PC-3 (cell line): ENCODE data around the gene DIP2A. TPM values are rescaled to one million over a fixed set of nuclear protein-coding genes. Genes with fewer than 3 reads are reported as not detected.

Source experiments
- ATAC-seq: fragments of 200-7000 bp; cut with Tn5 transposase; 2 replicates; pipeline ENCODE4 v1.9.1; 2020; ENCODE audit warnings: mild to moderate bottlenecking, moderate library complexity
- Bru-seq: library from RNA; stranded (reverse); fragments of 400-500 nt; gene quantifications from one replicate; lab custom pipeline; 2021; lab: Mats Ljungman, UMichigan
- BruChase-seq, 2 experiments: library from RNA; stranded (reverse); fragments of 400-500 nt; gene quantifications; one replicate each; lab custom pipeline; 2021; lab: Mats Ljungman, UMichigan
- BruUV-seq: library from RNA; stranded (reverse); fragments of 400-500 nt; replicated peaks from 2 replicates; lab custom pipeline; 2021; lab: Mats Ljungman, UMichigan
- CTCF ChIA-PET: fragments of 300-600 bp; sonication (Branson Sonifier 250); formaldehyde crosslinking; loops from one replicate; lab custom pipeline; 2022; ENCODE audit warnings: antibody characterized with exemption; lab: Charles Lee
- POLR2A ChIA-PET: fragments of 300-600 bp; sonication (Branson Sonifier 250); formaldehyde crosslinking; loops from one replicate; lab custom pipeline; 2022; ENCODE audit warnings: antibody characterized with exemption; ENCODE audit not compliant: unreplicated experiment; lab: Charles Lee
- DNase-seq: peaks from one replicate; pipeline ENCODE4 v3.0.0-alpha.2; 2015
- H2AFZ ChIP-seq: fragments of 300-600 bp; sonication (generic); 2 replicates; pipeline ENCODE4 v1.6.0; 2016; ENCODE audit warnings: antibody characterized with exemption, low read length
- H3F3A ChIP-seq: fragments of 300-600 bp; sonication (generic); one replicate; pipeline ENCODE4 v1.6.0; 2017; ENCODE audit warnings: antibody characterized with exemption, low read length, control low read depth, mild to moderate bottlenecking; ENCODE audit not compliant: unreplicated experiment
- H3K27ac ChIP-seq: fragments of 300-600 bp; sonication (generic); 2 replicates; pipeline ENCODE4 v1.5.1; 2016; ENCODE audit warnings: mild to moderate bottlenecking, low read length
- H3K27me3 ChIP-seq: fragments of 300-600 bp; sonication (generic); 2 replicates; pipeline ENCODE4 v1.6.1; 2016; ENCODE audit warnings: low read length, mixed read lengths
- H3K36me3 ChIP-seq: fragments of 300-600 bp; sonication (generic); 2 replicates; pipeline ENCODE4 v1.6.1; 2016; ENCODE audit warnings: low read depth, mixed run types, low read length, mixed read lengths
- H3K4me1 ChIP-seq: fragments of 300-600 bp; sonication (generic); 2 replicates; pipeline ENCODE4 v1.5.1; 2016; ENCODE audit warnings: low read length; ENCODE audit not compliant: insufficient read depth
- H3K4me2 ChIP-seq: fragments of 300-600 bp; sonication (generic); 2 replicates; pipeline ENCODE4 v1.6.0; 2016; ENCODE audit warnings: low read length
- H3K4me3 ChIP-seq: fragments of 300-600 bp; sonication (generic); 2 replicates; pipeline ENCODE4 v1.5.1; 2016; ENCODE audit warnings: mild to moderate bottlenecking, low read length, mixed read lengths
- H3K79me2 ChIP-seq: fragments of 300-600 bp; sonication (generic); 2 replicates; pipeline ENCODE4 v1.6.1; 2017; ENCODE audit warnings: low read length, mixed read lengths
- H3K9ac ChIP-seq: fragments of 300-600 bp; sonication (generic); 2 replicates; pipeline ENCODE4 v1.6.0; 2016; ENCODE audit warnings: mild to moderate bottlenecking, low read length
- H3K9me2 ChIP-seq: fragments of 300-600 bp; sonication (generic); replicated peaks from 2 replicates; pipeline ENCODE4 v1.6.1; 2016; ENCODE audit warnings: mixed run types, low read length, mixed read lengths
- H3K9me3 ChIP-seq: fragments of 300-600 bp; sonication (generic); 2 replicates; pipeline ENCODE4 v1.6.1; 2016; ENCODE audit warnings: low read length, mixed read lengths
- H4K20me1 ChIP-seq: fragments of 300-600 bp; sonication (generic); 2 replicates; pipeline ENCODE4 v1.6.1; 2016; ENCODE audit warnings: low read length, mixed read lengths
- CTCF ChIP-seq: fragments of 300-600 bp; sonication (generic); conservative IDR thresholded peaks from 2 replicates; pipeline ENCODE4 v1.5.1; 2017; ENCODE audit warnings: antibody characterized with exemption, low read depth, mild to moderate bottlenecking, low read length
- EZH2 ChIP-seq: fragments of 300-600 bp; sonication (generic); IDR thresholded peaks from one replicate; pipeline ENCODE4 v1.6.1; 2017; ENCODE audit warnings: antibody characterized with exemption, mild to moderate bottlenecking, low read length; ENCODE audit not compliant: unreplicated experiment
- EZH2phosphoT487 ChIP-seq: fragments of 300-600 bp; sonication (generic); IDR thresholded peaks from 2 replicates; pipeline ENCODE4 v1.6.1; 2018; ENCODE audit warnings: mild to moderate bottlenecking, antibody characterized with exemption, low read length, borderline replicate concordance
- intact Hi-C: fragments of 100-400 bp; cut with micrococcal nuclease; formaldehyde crosslinking; loops from 2 replicates; pipeline ENCODE4 v1.9.0; 2023
- long read RNA-seq: library from polyadenylated mRNA; unstranded; transcript quantifications from one replicate; pipeline ENCODE4 v2.0.0, GENCODE V29; 2021; ENCODE audit not compliant: unreplicated experiment
- total RNA-seq: library from RNA; depleted of rRNA; stranded (reverse); fragments of >200 nt; gene quantifications from 2 replicates; pipeline ENCODE4 v1.2.3, GENCODE V29; 2014; rRNA removed

DIP2A gene
- total RNA-seq = 23.7 and 33.6 TPM in 2 replicates
- percentile 80 among the genes with signal in this experiment for Bru-seq, nascent RNA
- BruChase-seq, experiment 1, labeled RNA remaining after a 6-hour chase = percentile 78 among the genes with signal in this experiment
- BruChase-seq, experiment 2, labeled RNA remaining after a 2-hour chase = percentile 82 among the genes with signal in this experiment
- long read RNA-seq, full-length matches to known transcripts = 10 of 93 reads
- long read RNA-seq, partial matches to known transcripts = 50 of 93 reads
- long read RNA-seq, other reads (novel, unspliced or antisense) = 33 of 93 reads

GRCh38 chr21:46458315-46459023 is at the start of gene DIP2A:
TSS of gene DIP2A (plus strand) at chr21:46458891. CDS start at chr21:46459132, 241 bp downstream.
- Histone ChIP-seq H3K4me1 (peaks cover 28% of the 10 kb centered on the region), H3K27me3 (no peaks in the 10 kb centered on the region), H3K9me3 (no peaks in the 10 kb centered on the region), H3F3A (no peaks in the 10 kb centered on the region), H3K4me2 (peak within 1 kb of the TSS; percentile 98), H3K79me2 (peaks cover 91% of the 10 kb centered on the region), H3K4me3 (peak within 1 kb of the TSS; percentile 89), H3K27ac (peak within 1 kb of the TSS; percentile 70), H4K20me1 (no peaks in the 10 kb centered on the region), H3K36me3 (peaks cover 15% of the 10 kb centered on the region; the same call in 1 of the 2 replicates), H2AFZ (peak within 1 kb of the TSS; percentile 78), H3K9ac (peak within 1 kb of the TSS; percentile 97), H3K9me2 (no peaks in the 10 kb centered on the region)
- intact Hi-C loops = loop anchor here (1.0 kb wide), 1 partner anchor 51 kb away; no protein-coding TSS in a partner anchor
- peak; percentile 99 for DNase-seq
- no peak for TF ChIP-seq EZH2
- no peak for TF ChIP-seq EZH2phosphoT487
- no peak for TF ChIP-seq CTCF
- ChIA-PET CTCF (interaction anchor here (0.5 kb wide), 1 partner anchor 73 kb away, joined by 3 read pairs; no protein-coding TSS in a partner anchor), POLR2A (interaction anchor here (0.6 kb wide), 1 partner anchor 77 kb away, joined by 4 read pairs; no protein-coding TSS in a partner anchor)
- BruUV-seq = no TSS peak
- peak; percentile 95 for ATAC-seq

GRCh38 chr21:46409641-46410406 is 48.9 kb upstream of the DIP2A start:
- CTCF ChIA-PET = no interaction called here

More at GRCh38 chr21:46409641-46410406, 48.9 kb upstream of the DIP2A start:
- H3K4me2 ChIP-seq = no peak overlapping the region
- intact Hi-C loops = no loop called here
- H3K36me3 ChIP-seq = peaks cover 21% of the 10 kb centered on the region; the same call in 1 of the 2 replicates
- H4K20me1 ChIP-seq = no peaks in the 10 kb centered on the region
- no peaks in the 10 kb centered on the region for H3K4me1 ChIP-seq
- DNase-seq (no peak), ATAC-seq (no peak)
- no peaks in the 10 kb centered on the region for H3K9me3 ChIP-seq
- no peak overlapping the region for H3K4me3 ChIP-seq
- H3K27me3 ChIP-seq = no peaks in the 10 kb centered on the region
- H3K9me2 ChIP-seq = no peaks in the 10 kb centered on the region
- no peak overlapping the region for H2AFZ ChIP-seq
- TF ChIP-seq CTCF = no peak
- TF ChIP-seq EZH2 = no peak
- TF ChIP-seq EZH2phosphoT487 = no peak
- BruUV-seq = no TSS peak
- no peak overlapping the region for H3K9ac ChIP-seq
- POLR2A ChIA-PET = no interaction called here
- no peaks in the 10 kb centered on the region for H3K79me2 ChIP-seq
- no peaks in the 10 kb centered on the region for H3F3A ChIP-seq
- no peak overlapping the region for H3K27ac ChIP-seq
